MCF 10A (cell line): ENCODE results near the gene GSE1. TPM values are rescaled to one million over a fixed set of nuclear protein-coding genes. Genes with fewer than 3 reads are reported as not detected.
A peak's percentile ranks its signal among the peaks of the same experiment; 100 is the strongest.

Experiments
- BruUV-seq: library from RNA; stranded (reverse); fragments of 400-500 nt; replicated peaks from 2 replicates; lab custom pipeline; 2021; lab: Mats Ljungman, UMichigan
- CTCF ChIA-PET: fragments of 300-600 bp; sonication (Branson Sonifier 250); formaldehyde crosslinking; extraction: SDS; loops from one replicate; lab custom pipeline; 2021; ENCODE audit warnings: antibody characterized with exemption, inconsistent platforms; lab: Yijun Ruan, JAX
- POLR2A ChIA-PET: fragments of 300-600, 350-650 bp; sonication (Branson Sonifier 250); formaldehyde crosslinking; extraction: SDS; loops from one replicate; lab custom pipeline; 2020; ENCODE audit warnings: antibody characterized with exemption, inconsistent platforms; lab: Yijun Ruan, JAX
- DNase-seq: peaks from one replicate; pipeline ENCODE4 v3.0.0-alpha.2; 2018; ENCODE audit not compliant: unreplicated experiment
- H3K27ac Mint-ChIP-seq: one replicate; pipeline ENCODE4 v1.8.0; 2022; ENCODE audit warnings: mild to moderate bottlenecking, low read depth, mixed read lengths; ENCODE audit not compliant: unreplicated experiment
- H3K27me3 Mint-ChIP-seq: one replicate; pipeline ENCODE4 v1.8.0; 2022; ENCODE audit warnings: mixed read lengths; ENCODE audit not compliant: insufficient read depth, unreplicated experiment
- H3K36me3 Mint-ChIP-seq: one replicate; pipeline ENCODE4 v1.8.0; 2022; ENCODE audit warnings: mild to moderate bottlenecking, moderate library complexity, mixed read lengths; ENCODE audit not compliant: insufficient read depth, unreplicated experiment
- H3K4me1 Mint-ChIP-seq: one replicate; pipeline ENCODE4 v1.8.0; 2022; ENCODE audit warnings: mixed read lengths; ENCODE audit not compliant: insufficient read depth, unreplicated experiment
- H3K4me3 Mint-ChIP-seq: one replicate; pipeline ENCODE4 v1.8.0; 2022; ENCODE audit warnings: mild to moderate bottlenecking, moderate library complexity, mixed read lengths; ENCODE audit not compliant: unreplicated experiment
- H3K9me3 Mint-ChIP-seq: one replicate; pipeline ENCODE4 v1.8.0; 2022; ENCODE audit warnings: mixed read lengths; ENCODE audit not compliant: unreplicated experiment
- intact Hi-C: fragments of 100-400 bp; cut with micrococcal nuclease; formaldehyde crosslinking; loops from 2 replicates; pipeline ENCODE4 v1.14.1; 2022
- total RNA-seq: library from RNA; stranded (reverse); gene quantifications from 2 replicates; pipeline ENCODE4 v1.2.3, GENCODE V29; 2022
- TF ChIP-seq, protein P1 (sequence below): fragments of 200-600 bp; IDR thresholded peaks from one replicate; pipeline ENCODE4 v1.8.0; 2022; ENCODE audit warnings: antibody characterized with exemption, mild to moderate bottlenecking; ENCODE audit not compliant: unreplicated experiment

Gene GSE1
- total RNA-seq, 1 experiment from 2014 or later = 52.9 TPM

GRCh38 chr16:85573045-85573695 is 40.0 kb upstream of the GSE1 start:
- intact Hi-C loops = no loop called here
- BruUV-seq = no TSS peak
- Mint-ChIP-seq H3K4me1 (peaks cover 8% of the 10 kb centered on the region), H3K36me3 (peaks cover 9% of the 10 kb centered on the region), H3K9me3 (no peaks in the 10 kb centered on the region), H3K4me3 (no peak overlapping the region), H3K27ac (peak overlapping the region; percentile 42), H3K27me3 (no peaks in the 10 kb centered on the region)
- TF ChIP-seq, protein P1, sequence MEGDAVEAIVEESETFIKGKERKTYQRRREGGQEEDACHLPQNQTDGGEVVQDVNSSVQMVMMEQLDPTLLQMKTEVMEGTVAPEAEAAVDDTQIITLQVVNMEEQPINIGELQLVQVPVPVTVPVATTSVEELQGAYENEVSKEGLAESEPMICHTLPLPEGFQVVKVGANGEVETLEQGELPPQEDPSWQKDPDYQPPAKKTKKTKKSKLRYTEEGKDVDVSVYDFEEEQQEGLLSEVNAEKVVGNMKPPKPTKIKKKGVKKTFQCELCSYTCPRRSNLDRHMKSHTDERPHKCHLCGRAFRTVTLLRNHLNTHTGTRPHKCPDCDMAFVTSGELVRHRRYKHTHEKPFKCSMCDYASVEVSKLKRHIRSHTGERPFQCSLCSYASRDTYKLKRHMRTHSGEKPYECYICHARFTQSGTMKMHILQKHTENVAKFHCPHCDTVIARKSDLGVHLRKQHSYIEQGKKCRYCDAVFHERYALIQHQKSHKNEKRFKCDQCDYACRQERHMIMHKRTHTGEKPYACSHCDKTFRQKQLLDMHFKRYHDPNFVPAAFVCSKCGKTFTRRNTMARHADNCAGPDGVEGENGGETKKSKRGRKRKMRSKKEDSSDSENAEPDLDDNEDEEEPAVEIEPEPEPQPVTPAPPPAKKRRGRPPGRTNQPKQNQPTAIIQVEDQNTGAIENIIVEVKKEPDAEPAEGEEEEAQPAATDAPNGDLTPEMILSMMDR = no peak
- CTCF ChIA-PET = no interaction called here
- POLR2A ChIA-PET = interaction anchor here (1.7 kb wide), 1 partner anchor 19 kb away, joined by 3 read pairs; no protein-coding TSS in a partner anchor
- no peak for DNase-seq

DNA sequence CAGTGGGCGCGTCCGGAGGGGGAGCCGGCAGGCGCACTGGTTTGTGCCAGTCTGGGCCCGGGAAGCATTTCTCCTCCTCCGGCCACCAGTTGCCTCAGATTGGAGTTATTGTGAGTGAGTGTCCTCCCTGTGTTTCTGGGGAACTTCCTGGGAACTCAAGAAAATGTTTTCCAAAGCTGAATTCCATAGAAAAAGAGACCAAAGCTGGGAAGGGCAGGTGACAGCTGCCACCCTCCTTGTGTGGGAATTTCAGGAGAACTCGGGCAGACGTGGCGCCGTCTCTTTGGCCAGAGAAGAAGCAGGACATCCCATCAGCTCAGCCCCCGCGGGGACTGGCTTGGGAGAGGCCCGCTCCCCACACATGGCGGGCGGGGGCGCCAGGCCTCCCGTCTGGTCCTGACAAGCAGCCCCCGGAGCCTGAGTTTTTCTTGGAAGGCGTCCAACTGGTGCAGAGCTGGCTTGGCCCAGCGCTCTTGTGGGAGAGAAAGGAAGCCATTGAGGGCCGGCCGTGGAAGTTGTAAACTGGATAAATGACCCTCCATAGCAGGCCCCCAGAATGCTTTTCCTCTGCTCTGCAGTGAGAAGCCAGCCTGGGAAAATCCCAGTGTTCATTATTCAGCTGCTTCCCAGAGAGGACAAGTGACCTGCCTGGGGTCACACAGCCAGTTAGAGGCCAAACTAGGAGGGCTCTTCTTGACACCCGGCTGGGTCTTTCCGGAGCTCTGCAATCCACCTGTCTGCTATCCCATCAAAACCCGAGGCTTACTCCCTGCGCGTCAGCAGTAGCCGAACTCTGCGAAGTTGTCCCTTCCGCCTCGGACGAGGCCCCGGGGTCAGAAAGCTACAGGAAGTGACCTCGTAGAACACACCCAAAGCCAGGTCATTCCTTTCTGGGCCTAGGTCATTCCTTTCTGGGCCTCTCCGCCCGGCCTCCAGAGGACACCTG is 39.2 kb upstream of the GSE1 start:
- Mint-ChIP-seq H3K4me1 (peaks cover 8% of the 10 kb centered on the region), H3K4me3 (no peak overlapping the region), H3K36me3 (peaks cover 13% of the 10 kb centered on the region), H3K27ac (peak overlapping the region; percentile 42), H3K27me3 (no peaks in the 10 kb centered on the region), H3K9me3 (no peaks in the 10 kb centered on the region)
- TF ChIP-seq, protein P1 = no peak
- CTCF ChIA-PET = interaction anchor here (0.9 to 1.2 kb wide), 2 partner anchors 10 to 46 kb away, joined by 3 to 5 read pairs; no protein-coding TSS in a partner anchor
- intact Hi-C loops = no loop called here
- no peak for DNase-seq
- BruUV-seq = no TSS peak
- POLR2A ChIA-PET = interaction anchor here (1.7 kb wide), 1 partner anchor 19 kb away, joined by 3 read pairs; no protein-coding TSS in a partner anchor

DNA sequence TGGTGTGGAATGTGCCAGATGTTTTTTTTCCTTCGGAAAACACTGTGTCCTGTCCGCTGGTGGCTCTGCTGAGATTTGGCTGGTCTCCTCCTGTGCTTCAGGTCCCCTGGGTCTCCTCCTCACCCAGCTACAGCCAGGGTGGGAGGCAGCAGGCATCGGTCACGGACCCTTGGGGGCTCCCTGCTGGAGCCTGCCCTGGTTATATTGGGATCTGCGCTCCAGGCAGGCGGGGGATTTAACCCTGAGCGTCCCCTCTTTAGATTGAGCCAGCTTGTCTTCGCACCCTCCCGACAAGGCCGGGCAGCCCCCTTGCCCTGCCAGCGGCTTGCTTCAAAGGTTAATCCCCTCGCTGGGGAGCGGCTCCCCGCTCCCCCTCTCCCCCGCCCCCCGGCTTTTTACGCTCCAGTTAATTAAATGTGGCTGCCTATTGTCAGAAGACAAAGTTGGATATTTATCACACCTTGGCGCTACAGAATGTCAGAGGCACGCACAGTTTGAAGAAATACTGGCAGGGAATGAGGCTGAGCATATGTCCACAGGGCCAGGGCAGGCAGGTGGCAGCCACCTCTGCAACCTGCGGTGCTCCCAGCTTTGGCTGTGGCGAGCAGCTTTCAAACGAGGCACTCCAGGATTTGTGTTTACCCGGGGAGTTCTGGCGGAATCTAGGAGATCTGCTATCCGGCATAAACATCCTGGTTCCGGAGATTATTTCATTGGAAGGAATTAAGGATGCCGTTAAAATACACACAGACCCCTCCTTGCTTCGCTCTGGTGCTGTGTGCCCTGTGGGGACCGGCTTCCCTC is 38.2 kb upstream of the GSE1 start:
- TF ChIP-seq, protein P1 = no peak

More for the DNA sequence above, 38.2 kb upstream of the GSE1 start:
- ChIA-PET POLR2A (interaction anchor here (1.7 kb wide), 1 partner anchor 18 kb away, joined by 3 read pairs; no protein-coding TSS in a partner anchor), CTCF (interaction anchor here (0.7 to 1.2 kb wide), 3 partner anchors 11 to 46 kb away, joined by 3 to 5 read pairs (median 3); no protein-coding TSS in a partner anchor)
- Mint-ChIP-seq H3K27ac (no peak overlapping the region), H3K4me3 (no peak overlapping the region), H3K36me3 (peaks cover 14% of the 10 kb centered on the region), H3K4me1 (peaks cover 8% of the 10 kb centered on the region), H3K27me3 (no peaks in the 10 kb centered on the region), H3K9me3 (no peaks in the 10 kb centered on the region)
- no TSS peak for BruUV-seq
- intact Hi-C loops = no loop called here
- DNase-seq = no peak
